Thyroid gland (tissue), 4 donors: ENCODE data around the gene POGZ. TPM values are rescaled to one million over a fixed set of nuclear protein-coding genes. Genes with fewer than 3 reads are reported as not detected.

Experiments
- DNase-seq, 2 donors: peaks; one replicate each; pipeline ENCODE4 v3.0.0-alpha.2; 2019
- H3K27ac ChIP-seq, 3 donors: fragments of 200-600 bp; sonication (generic); 1 replicate in 2 of 3; 2 replicates in 1 of 3; pipeline ENCODE4 v1.5.1; 2016 to 2019; ENCODE audit warnings: mild to moderate bottlenecking in 1 of 3, moderate library complexity in 1 of 3
- H3K27me3 ChIP-seq: fragments of 200-600 bp; sonication (generic); one replicate; pipeline ENCODE4 v1.5.1; 2019
- H3K36me3 ChIP-seq, 2 donors: fragments of 200-600 bp; sonication (generic); one replicate each; pipeline ENCODE4 v1.5.1; 2016 to 2019
- H3K4me1 ChIP-seq, 2 donors: fragments of 200-600 bp; sonication (generic); one replicate each; pipeline ENCODE4 v1.5.1; 2017 to 2019
- H3K4me3 ChIP-seq, 3 donors: fragments of 200-600 bp; sonication (generic); replicated peaks in 1 of 3; 1 replicate in 2 of 3; 2 replicates in 1 of 3; pipeline ENCODE4 v1.5.1; 2016; ENCODE audit warnings: mild to moderate bottlenecking in 1 of 3
- H3K9me3 ChIP-seq: fragments of 200-600 bp; sonication (generic); one replicate; pipeline ENCODE4 v1.5.1; 2017
- CTCF ChIP-seq, 6 experiments: fragments of 200-600 bp in 3 of 6; fragments of 450-650 bp in 3 of 6; sonication (generic) in 3 of 6; IDR thresholded peaks; one replicate each; pipeline ENCODE4 v1.5.1; 2016 to 2019; ENCODE audit warnings: antibody characterized with exemption in 6 of 6, mild to moderate bottlenecking in 2 of 6, inconsistent platforms in 1 of 6, moderate library complexity in 1 of 6
- POLR2A ChIP-seq, 2 donors: fragments of 450-650 bp; IDR thresholded peaks; one replicate each; pipeline ENCODE4 v1.6.1; 2017; ENCODE audit warnings: antibody characterized with exemption in 2 of 2, mild to moderate bottlenecking in 2 of 2, moderate library complexity in 1 of 2
- WGBS, 2 donors: methylation state at CpG; one replicate each; pipeline ENCODE4 v1.1.5; 2017; 5-methylcytosine and 5-hydroxymethylcytosine counted together
- intact Hi-C: fragments of 100-400 bp; cut with DNase I; formaldehyde crosslinking; loops from one replicate; pipeline ENCODE4 v1.15.1; 2023
- total RNA-seq, 4 donors: library from RNA; depleted of rRNA; stranded (reverse); fragments of >200 nt; gene quantifications; one replicate each; pipeline ENCODE4 v1.2.3, GENCODE V29; 2016

POGZ gene, protein sequence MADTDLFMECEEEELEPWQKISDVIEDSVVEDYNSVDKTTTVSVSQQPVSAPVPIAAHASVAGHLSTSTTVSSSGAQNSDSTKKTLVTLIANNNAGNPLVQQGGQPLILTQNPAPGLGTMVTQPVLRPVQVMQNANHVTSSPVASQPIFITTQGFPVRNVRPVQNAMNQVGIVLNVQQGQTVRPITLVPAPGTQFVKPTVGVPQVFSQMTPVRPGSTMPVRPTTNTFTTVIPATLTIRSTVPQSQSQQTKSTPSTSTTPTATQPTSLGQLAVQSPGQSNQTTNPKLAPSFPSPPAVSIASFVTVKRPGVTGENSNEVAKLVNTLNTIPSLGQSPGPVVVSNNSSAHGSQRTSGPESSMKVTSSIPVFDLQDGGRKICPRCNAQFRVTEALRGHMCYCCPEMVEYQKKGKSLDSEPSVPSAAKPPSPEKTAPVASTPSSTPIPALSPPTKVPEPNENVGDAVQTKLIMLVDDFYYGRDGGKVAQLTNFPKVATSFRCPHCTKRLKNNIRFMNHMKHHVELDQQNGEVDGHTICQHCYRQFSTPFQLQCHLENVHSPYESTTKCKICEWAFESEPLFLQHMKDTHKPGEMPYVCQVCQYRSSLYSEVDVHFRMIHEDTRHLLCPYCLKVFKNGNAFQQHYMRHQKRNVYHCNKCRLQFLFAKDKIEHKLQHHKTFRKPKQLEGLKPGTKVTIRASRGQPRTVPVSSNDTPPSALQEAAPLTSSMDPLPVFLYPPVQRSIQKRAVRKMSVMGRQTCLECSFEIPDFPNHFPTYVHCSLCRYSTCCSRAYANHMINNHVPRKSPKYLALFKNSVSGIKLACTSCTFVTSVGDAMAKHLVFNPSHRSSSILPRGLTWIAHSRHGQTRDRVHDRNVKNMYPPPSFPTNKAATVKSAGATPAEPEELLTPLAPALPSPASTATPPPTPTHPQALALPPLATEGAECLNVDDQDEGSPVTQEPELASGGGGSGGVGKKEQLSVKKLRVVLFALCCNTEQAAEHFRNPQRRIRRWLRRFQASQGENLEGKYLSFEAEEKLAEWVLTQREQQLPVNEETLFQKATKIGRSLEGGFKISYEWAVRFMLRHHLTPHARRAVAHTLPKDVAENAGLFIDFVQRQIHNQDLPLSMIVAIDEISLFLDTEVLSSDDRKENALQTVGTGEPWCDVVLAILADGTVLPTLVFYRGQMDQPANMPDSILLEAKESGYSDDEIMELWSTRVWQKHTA (N-terminal part only)
- total RNA-seq: 100 to 1,000 TPM in 1 of 4 donors, 10 to 100 TPM in 3; 66.0 to 103 (median 88.3) TPM

- Histone ChIP-seq H3K9me3 (no peaks in the 10 kb centered on the region), H3K4me1 (peaks cover 4 to 18% of the 10 kb centered on the region in 2 donors), H3K27me3 (no peaks in the 10 kb centered on the region), H3K36me3 (no peaks in the 10 kb centered on the region), H3K27ac (peak within 1 kb of the TSS; percentile 98 to 100 (median 99)), H3K4me3 (peak within 1 kb of the TSS in 2 of 3 donors; percentile 67 to 77)
- intact Hi-C loops: no loop called here
- 23 to 29% methylated on average over 14 to 15 of the region's 30 CpGs for WGBS, 2 donors
- DNase-seq: peak; percentile 96 to 98
- TF ChIP-seq POLR2A (IDR thresholded peaks at IDR 0.05) (peak in 1 of 2 donors; percentile 72), CTCF (IDR thresholded peaks at IDR 0.05) (no peak)
Measured at GRCh38 chr1:151459331-151460046, at the start of gene POGZ. TSS of gene POGZ (minus strand) at chr1:151459494. CDS start at chr1:151442204, 17,290 bp downstream.

DNA sequence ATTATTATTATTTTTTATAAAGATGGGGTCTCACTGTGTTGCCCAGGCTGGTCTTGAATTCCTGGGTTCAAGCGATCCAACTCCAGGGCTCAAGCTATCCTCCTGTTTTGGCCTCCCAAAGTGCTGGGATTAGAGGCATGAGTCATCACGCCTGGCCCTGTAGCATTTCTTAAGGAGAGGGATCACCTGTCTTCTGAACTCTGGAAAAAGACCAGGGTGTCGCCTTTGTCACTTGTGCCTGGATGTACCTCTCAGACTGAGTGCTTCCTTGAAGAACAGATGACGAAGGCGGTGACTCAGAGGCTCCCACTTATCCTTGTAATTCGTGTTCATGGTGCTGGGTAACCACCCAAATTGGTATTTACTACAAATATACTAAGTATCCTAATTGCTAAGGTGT lies 49.5 kb upstream of the POGZ start:
- H3K27me3 ChIP-seq: no peaks in the 10 kb centered on the region
- no peaks in the 10 kb centered on the region for H3K36me3 ChIP-seq
- TF ChIP-seq POLR2A (IDR thresholded peaks at IDR 0.05): no peak
- TF ChIP-seq CTCF (IDR thresholded peaks at IDR 0.05): no peak
- 79 to 90% methylated on average over 6 of the region's 6 CpGs for WGBS, 2 donors
- H3K4me3 ChIP-seq: no peak overlapping the region
- no peaks in the 10 kb centered on the region for H3K9me3 ChIP-seq
- DNase-seq: peak in 1 of 2 donors; percentile 24
- H3K4me1 ChIP-seq: peaks cover 23% of the 10 kb centered on the region in 2 donors
- no peak overlapping the region for H3K27ac ChIP-seq
- intact Hi-C loops: no loop called here

GRCh38 chr1:151504759-151505158 lies 45.5 kb upstream of the POGZ start:
- DNase-seq: no peak
- WGBS, 2 donors: 87 to 90% methylated on average over 4 of the region's 4 CpGs
- no peaks in the 10 kb centered on the region for H3K9me3 ChIP-seq
- H3K4me3 ChIP-seq: no peak overlapping the region
- no peak overlapping the region for H3K27ac ChIP-seq
- H3K4me1 ChIP-seq: no peaks in the 10 kb centered on the region
- H3K27me3 ChIP-seq: no peaks in the 10 kb centered on the region
- intact Hi-C loops: no loop called here
- H3K36me3 ChIP-seq: no peaks in the 10 kb centered on the region
- TF ChIP-seq CTCF (IDR thresholded peaks at IDR 0.05) (no peak), POLR2A (IDR thresholded peaks at IDR 0.05) (no peak)

- Histone ChIP-seq H3K4me1 (no peaks in the 10 kb centered on the region), H3K27me3 (no peaks in the 10 kb centered on the region), H3K27ac (no peak overlapping the region), H3K4me3 (no peak overlapping the region), H3K9me3 (no peaks in the 10 kb centered on the region), H3K36me3 (no peaks in the 10 kb centered on the region)
- TF ChIP-seq CTCF (IDR thresholded peaks at IDR 0.05) (no peak), POLR2A (IDR thresholded peaks at IDR 0.05) (no peak)
- WGBS, 2 donors: 62 to 77% methylated on average over 3 of the region's 3 CpGs
- intact Hi-C loops: no loop called here
- DNase-seq: no peak
Measured at GRCh38 chr1:151504252-151504651, 45.0 kb upstream of the POGZ start.
